Transverse colon (tissue), 4 donors: Measurements from ENCODE around the gene GRM8.

Experiments used
- POLR2A ChIP-seq: fragments of 450-650 bp; IDR thresholded peaks from one replicate; pipeline ENCODE4 v1.6.1; 2016; ENCODE audit warnings: antibody characterized with exemption, mild to moderate bottlenecking, moderate library complexity
- POLR2AphosphoS5 ChIP-seq, 3 donors: sonication (generic); formaldehyde crosslinking; IDR thresholded peaks; one replicate each; pipeline ENCODE4 v1.6.1; 2016; ENCODE audit warnings: antibody characterized with exemption in 3 of 3
- TF ChIP-seq, protein P1 (sequence below), 5 experiments: fragments of 200-600 bp in 3 of 5; fragments of 450-650 bp in 2 of 5; sonication (generic) in 3 of 5; IDR thresholded peaks; 1 replicate in 2 of 5; 2 replicates in 3 of 5; pipeline ENCODE4 v1.5.1; 2016 to 2017; ENCODE audit warnings: antibody characterized with exemption in 5 of 5, inconsistent platforms in 3 of 5, mild to moderate bottlenecking in 2 of 5, moderate library complexity in 1 of 5

GRCh38 chr7:126426652-126427051 is 826.1 kb downstream of the GRM8 start:
- TF ChIP-seq, protein P1, sequence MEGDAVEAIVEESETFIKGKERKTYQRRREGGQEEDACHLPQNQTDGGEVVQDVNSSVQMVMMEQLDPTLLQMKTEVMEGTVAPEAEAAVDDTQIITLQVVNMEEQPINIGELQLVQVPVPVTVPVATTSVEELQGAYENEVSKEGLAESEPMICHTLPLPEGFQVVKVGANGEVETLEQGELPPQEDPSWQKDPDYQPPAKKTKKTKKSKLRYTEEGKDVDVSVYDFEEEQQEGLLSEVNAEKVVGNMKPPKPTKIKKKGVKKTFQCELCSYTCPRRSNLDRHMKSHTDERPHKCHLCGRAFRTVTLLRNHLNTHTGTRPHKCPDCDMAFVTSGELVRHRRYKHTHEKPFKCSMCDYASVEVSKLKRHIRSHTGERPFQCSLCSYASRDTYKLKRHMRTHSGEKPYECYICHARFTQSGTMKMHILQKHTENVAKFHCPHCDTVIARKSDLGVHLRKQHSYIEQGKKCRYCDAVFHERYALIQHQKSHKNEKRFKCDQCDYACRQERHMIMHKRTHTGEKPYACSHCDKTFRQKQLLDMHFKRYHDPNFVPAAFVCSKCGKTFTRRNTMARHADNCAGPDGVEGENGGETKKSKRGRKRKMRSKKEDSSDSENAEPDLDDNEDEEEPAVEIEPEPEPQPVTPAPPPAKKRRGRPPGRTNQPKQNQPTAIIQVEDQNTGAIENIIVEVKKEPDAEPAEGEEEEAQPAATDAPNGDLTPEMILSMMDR (IDR thresholded peaks at IDR 0.05) = no peak
- TF ChIP-seq POLR2A = no peak
- TF ChIP-seq POLR2AphosphoS5 (IDR thresholded peaks at IDR 0.05) = no peak
